K562 (cell line): ENCODE results near the gene PPARD.

ENCODE experiments used
- CBX5 ChIP-seq: IDR thresholded peaks from 2 replicates; pipeline ENCODE4 v1.6.1; 2014; ENCODE audit warnings: low read depth, borderline replicate concordance
- CREB5 ChIP-seq: fragments of 250-450 bp; sonication (Bioruptor Pico); IDR thresholded peaks from 2 replicates; pipeline ENCODE4 v1.5.0; 2020; ENCODE audit warnings: mild to moderate bottlenecking
- POLR2A ChIP-seq: fragments of 450-650 bp; conservative IDR thresholded peaks from 2 replicates; pipeline ENCODE4 v1.6.1; 2016
- YY1 ChIP-seq, 3 experiments: IDR thresholded peaks; 2 replicates each; pipeline ENCODE4 v1.6.1; 2011; ENCODE audit warnings: low read length in 2 of 3, mild to moderate bottlenecking in 2 of 3, moderate library complexity in 2 of 3, borderline replicate concordance in 1 of 3, control low read depth in 1 of 3, low read depth in 1 of 3; ENCODE audit not compliant: insufficient read depth in 3 of 3, insufficient replicate concordance in 2 of 3, control insufficient read depth in 1 of 3, insufficient read length in 1 of 3; ENCODE audit errors: extremely low read depth in 1 of 3
- ZBTB5 ChIP-seq: fragments of 450-650 bp; IDR thresholded peaks from 2 replicates; pipeline ENCODE4 v1.6.1; 2017; ENCODE audit warnings: antibody characterized with exemption
- ZFX ChIP-seq: sonication (generic); formaldehyde crosslinking; IDR thresholded peaks from 2 replicates; pipeline ENCODE4 v1.8.0; 2022; ENCODE audit warnings: mild to moderate bottlenecking, missing genetic modification reagents, moderate library complexity
- ZNF263 ChIP-seq: sonication (generic); formaldehyde crosslinking; IDR thresholded peaks from 2 replicates; pipeline ENCODE4 v1.8.0; 2022; ENCODE audit warnings: mild to moderate bottlenecking, missing genetic modification reagents, borderline replicate concordance
- ZSCAN29 ChIP-seq: fragments of 450-650 bp; IDR thresholded peaks from 2 replicates; pipeline ENCODE4 v1.6.1; 2017

GRCh38 chr6:35402136-35402855, 59.9 kb downstream of the PPARD start:
- TF ChIP-seq ZSCAN29 (no peak), ZBTB5 (no peak), CREB5 (no peak), YY1 (IDR thresholded peaks at IDR 0.05; ENCODE audit: borderline replicate concordance in 1 of 3, control insufficient read depth in 1 of 3, extremely low read depth in 1 of 3, insufficient read depth in 3 of 3, insufficient read length in 1 of 3, insufficient replicate concordance in 2 of 3, low read depth in 1 of 3, low read length in 2 of 3) (no peak), ZNF263 (CRISPR knock-in tag) (no peak), ZFX (CRISPR knock-in tag) (no peak), CBX5 (no peak), POLR2A (no peak)
